Stimulated activated CD4-positive, alpha-beta T cell treated with anti-CD3 and anti-CD28 coated beads, Interleukin-1b, Interleukin-23, amount 100 ng/mL, for 24 hours (primary cell): ENCODE results near the gene SLC25A51.
A peak's percentile ranks its signal among the peaks of the same experiment; 100 is the strongest.

Source experiments
- DNase-seq, 4 experiments: peaks; one replicate each; pipeline ENCODE4 v3.0.0-alpha.2; 2020; ENCODE audit warnings: low read depth in 4 of 4, low spot score in 1 of 4

SLC25A51 gene, protein sequence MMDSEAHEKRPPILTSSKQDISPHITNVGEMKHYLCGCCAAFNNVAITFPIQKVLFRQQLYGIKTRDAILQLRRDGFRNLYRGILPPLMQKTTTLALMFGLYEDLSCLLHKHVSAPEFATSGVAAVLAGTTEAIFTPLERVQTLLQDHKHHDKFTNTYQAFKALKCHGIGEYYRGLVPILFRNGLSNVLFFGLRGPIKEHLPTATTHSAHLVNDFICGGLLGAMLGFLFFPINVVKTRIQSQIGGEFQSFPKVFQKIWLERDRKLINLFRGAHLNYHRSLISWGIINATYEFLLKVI

DNA sequence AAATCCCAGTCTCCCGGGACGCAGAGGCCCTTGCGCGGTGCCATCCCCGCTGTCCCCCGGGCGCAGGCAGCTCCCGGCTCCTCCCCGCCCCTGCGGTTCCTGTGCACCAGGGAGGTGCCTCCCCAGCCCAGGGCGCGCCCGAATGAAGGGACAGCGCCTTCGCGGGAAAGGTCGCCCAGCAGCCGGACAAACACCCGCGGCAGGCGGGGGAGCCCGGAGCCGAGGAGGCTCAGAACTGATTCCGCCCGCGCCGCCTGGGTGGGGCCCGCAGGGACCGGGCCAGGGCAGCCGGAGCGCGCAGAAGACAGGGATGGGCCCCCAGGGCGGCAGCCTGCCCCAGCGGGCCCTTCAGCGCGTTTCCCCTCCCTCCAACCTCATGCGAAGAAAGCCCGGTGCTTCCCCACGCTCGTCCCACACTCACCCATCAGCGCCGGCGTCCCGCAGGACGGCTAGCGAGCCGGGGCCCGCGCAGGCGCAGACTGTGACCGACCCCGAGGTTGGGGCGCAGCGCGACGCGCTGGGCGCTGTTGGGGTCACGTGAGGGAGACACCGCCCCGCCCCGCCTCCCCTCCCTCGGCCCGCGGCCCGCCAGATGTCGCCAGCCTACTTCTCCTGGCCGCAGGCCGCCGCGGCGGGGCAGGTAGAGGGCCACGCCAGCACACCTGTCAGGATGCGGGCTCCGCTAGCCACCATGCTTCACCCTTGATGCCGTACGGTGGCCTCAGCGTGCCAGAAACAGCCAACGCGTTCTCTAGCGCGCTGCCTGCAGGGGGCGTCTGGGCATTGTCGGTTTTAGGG is at the start of gene SLC25A51:
TSS of gene SLC25A51 (minus strand) at position 481 of the 798 bp plus-strand sequence. CDS start 15,577 bp downstream, outside the sequence.
- DNase-seq: peak; percentile 90 to 97 (median 92)

DNA sequence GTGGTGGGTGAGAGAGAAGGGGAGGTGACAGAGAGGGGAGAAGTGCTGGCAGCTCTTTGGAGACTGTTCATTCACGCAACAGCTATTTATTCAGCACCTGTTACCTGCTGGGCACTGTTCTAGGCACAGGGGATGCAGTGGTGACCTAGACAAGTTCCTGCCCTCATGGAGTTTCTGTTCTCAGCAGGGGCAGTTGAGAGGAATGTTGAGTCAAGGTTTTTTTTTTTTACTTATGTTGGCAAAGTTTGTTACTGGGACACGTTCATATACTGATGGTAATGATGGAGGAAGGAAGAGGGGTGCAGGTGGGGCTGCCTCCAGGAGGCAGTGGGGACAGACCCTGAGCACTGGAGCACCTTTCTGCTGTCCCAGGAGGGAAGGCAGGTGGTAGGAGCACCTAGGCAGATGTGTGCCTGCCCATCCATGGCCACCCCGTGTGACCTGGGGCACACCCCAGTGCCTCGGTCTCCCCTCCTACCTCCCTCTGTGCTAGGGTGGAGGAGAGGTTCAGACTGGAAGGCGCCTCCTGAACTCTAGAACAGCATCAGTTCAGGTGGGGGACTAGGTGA is 49.4 kb upstream of the SLC25A51 start:
- DNase-seq: no peak

GRCh38 chr9:37952731-37953130 is 48.8 kb upstream of the SLC25A51 start:
- DNase-seq: no peak

DNA sequence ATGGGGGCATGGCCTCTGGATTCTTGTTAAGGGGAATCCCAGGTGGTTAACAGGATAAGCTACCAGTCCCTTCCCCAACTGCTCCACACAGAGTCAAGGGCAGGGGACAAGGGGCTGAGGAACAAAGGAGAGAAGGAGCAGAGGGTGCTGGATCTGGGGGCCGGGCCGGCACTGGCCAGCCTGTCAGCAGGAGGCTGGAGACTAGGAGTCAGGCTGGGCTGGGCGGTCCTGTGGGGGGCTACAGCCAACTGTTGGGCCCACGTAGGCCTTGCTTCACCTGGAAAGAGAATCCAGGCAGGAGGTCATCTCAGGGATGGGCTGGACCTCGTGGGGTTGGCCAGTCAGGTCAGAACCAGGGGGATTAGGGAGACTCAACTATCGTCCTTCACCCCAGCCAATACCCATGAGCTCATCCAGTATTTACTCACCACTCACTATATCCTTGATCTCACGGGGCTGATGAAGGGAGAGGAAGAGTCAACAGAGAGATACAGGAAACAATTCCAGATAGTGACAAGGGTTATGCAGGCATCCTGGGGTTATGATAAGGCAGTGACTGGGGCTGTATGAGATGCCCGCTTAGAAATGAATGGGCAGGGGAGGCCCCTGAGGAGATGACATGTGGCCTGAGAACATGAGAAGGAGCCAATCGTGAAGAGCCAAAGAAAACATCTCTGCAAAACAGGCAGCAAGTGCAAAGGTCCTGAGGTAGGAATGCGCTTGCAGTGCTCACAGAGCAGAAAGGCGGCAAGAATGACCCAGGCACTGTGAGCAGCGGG is 47.9 kb upstream of the SLC25A51 start:
- no peak for DNase-seq

- DNase-seq: no peak
Observed at GRCh38 chr9:37950561-37950960, 46.6 kb upstream of the SLC25A51 start.

GRCh38 chr9:37949576-37949975 is 45.6 kb upstream of the SLC25A51 start:
- no peak for DNase-seq

- DNase-seq: no peak
Observed at GRCh38 chr9:37948417-37948980, 44.6 kb upstream of the SLC25A51 start.

GRCh38 chr9:37947977-37948376 is 44.0 kb upstream of the SLC25A51 start:
- no peak for DNase-seq

GRCh38 chr9:37947471-37947870 is 43.5 kb upstream of the SLC25A51 start:
- DNase-seq: no peak

GRCh38 chr9:37946971-37947370 is 43.0 kb upstream of the SLC25A51 start:
- DNase-seq: no peak

DNA sequence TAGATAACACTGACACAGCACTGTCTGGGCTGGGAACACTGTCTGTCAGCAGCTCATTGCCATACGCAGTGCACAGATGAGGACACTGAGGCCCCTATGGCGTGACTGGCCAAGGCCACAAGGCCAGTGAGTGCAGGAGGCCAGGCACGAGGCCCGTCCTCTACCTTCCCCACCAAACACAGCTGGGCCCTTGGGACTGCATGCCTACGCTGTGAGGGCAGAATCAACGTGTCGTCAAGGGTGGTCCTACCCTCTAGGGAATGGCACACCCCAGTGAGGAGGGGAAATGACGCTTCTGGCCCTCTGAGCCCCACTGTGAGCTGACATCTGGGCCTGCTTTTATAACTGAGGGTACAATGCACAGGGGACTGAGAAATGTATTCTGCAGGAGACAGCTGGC is 42.1 kb upstream of the SLC25A51 start:
- no peak for DNase-seq

GRCh38 chr9:37944671-37945481 is 40.9 kb upstream of the SLC25A51 start:
- DNase-seq: no peak

DNA sequence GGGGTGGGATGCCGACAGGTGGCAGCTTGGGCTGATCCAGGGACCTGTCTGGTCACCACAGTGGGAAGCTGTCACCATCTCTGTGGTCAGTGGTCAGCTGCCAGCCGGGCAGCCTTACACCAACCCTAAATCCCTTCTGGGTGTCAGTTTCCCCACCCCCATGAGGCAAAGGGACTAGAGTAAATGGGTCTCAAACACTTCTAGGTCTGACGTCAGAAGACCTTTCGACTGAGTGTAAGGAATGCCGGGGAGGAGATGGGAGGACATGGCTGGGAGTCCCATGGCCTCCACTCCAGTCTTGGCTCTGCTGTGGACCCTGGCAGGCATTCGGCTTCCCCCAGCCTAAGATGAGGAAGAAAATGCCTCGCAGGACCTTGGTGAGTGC is 40.3 kb upstream of the SLC25A51 start:
- DNase-seq: no peak

DNA sequence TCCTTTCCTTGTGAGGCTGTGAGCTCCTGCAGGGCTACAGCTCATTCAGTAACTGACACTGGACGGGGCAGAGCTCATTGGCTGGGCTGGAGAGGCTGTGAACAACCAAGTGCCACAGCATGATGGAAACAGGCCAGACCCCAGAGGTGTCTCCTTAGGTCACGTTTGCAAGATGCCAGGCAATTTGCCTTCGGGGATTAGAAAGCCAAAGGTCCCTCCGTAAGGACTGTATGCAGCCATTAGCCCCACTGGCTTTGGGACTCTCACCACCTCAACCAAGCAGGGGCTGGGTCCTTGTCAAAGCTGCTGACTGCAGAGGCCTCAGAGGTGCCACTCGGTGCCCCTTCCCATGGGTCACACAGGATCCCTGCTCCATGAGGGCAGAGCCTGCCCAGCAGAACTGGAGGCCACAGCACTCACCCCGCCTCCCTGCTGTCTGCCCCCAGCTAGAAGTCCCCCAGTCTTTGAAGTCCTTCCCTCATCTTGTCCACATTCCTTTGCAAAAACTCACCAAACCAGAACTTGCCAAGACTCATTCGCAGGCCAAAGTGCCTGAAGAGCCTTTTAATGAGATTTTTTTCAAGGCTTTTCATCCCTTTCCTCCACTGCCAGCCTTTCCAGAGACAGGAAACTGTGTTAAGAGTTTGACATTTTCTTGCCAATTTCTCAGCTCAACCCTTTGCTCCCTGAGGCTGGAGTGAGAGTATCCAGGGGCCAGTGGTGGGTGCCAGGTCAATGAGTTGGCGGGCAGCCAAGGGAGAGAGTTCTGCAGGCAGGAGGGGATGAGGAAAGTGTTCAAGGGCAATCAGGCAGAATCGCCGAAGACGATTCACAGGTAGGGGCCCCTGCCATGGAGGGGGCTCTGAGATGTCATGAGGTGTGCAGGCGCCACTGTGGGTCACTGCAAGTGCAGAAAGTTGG is 39.7 kb upstream of the SLC25A51 start:
- no peak for DNase-seq

DNA sequence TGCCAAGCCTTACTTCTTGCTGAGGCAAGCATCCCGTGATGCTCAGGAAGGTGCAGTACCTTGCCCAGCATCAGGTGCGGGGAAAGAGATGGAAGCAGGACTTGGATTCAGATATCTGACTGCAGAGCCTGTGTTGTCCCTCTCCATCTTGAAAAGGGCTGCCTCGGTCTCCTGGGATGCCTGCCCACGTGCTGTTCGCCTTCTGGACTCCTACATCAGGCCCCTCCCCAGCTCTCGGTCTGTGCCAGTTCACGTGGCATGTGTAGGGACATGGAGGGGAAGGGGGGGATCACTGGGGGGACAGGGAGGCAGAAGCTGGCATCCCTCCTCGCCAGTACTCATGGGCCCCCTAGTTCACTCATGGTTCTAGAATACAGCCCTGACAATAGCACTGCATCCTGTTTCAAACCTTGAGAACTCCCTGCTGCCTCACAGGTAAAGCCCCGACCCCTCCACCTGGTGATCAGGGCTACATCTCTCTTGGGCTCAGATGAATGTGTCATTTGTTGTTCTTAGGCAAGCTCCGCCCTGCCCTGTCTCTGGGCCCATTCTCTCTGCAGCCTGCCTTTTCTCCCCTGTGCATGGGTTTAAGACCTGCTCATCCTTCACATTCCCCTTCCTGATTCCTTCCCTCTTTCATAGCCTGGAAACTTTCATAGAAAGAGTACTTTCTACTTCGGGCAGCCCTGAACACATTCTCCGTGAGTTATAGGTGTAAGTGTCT is 38.9 kb upstream of the SLC25A51 start:
- DNase-seq: no peak

DNA sequence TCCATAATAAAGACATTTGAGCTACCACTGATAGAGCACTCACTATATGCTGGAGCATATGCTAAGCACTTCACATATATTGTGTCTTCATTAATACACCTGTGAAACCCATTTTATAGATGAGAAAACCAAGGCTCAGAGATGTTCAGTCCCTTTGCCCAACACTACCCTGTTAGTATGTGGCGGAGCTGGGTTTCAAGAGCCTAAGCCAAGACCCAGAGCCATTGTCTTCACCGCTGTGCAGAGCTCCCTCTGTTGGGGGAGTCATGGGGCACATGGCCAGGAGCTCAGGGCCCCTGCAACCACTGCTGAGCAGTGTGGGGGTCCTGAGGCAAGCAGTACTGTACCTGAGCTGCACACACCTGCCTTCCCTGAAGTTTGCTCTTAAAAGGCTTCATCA is 37.3 kb upstream of the SLC25A51 start:
- no peak for DNase-seq

GRCh38 chr9:37939575-37940095 is 35.7 kb upstream of the SLC25A51 start:
- no peak for DNase-seq
